HepG2 (cell line): ENCODE data around the gene NARF. TPM values are rescaled to one million over a fixed set of nuclear protein-coding genes. Genes with fewer than 3 reads are reported as not detected.

Source experiments
- CBX5 ChIP-seq: sonication (generic); formaldehyde crosslinking; IDR thresholded peaks from 2 replicates; pipeline ENCODE4 v1.4.0; 2020; ENCODE audit warnings: missing genetic modification reagents, borderline replicate concordance
- ELF3 ChIP-seq: IDR thresholded peaks from 2 replicates; pipeline ENCODE4 v1.6.1; 2016; ENCODE audit warnings: missing genetic modification reagents, missing compliant biosample characterization
- FOSL2 ChIP-seq: sonication (generic); formaldehyde crosslinking; IDR thresholded peaks from 2 replicates; pipeline ENCODE4 v1.4.0; 2020; ENCODE audit warnings: missing genetic modification reagents
- HNF4G ChIP-seq, 2 experiments: sonication (generic) in 1 of 2; formaldehyde crosslinking in 1 of 2; IDR thresholded peaks; 2 replicates each; pipeline versions ENCODE4 v1.4.0 to v1.6.1; 2011 to 2020; ENCODE audit warnings: borderline replicate concordance in 2 of 2, low read depth in 2 of 2, mild to moderate bottlenecking in 2 of 2, low read length in 1 of 2, missing genetic modification reagents in 1 of 2, moderate library complexity in 1 of 2
- ISL2 ChIP-seq: sonication (generic); formaldehyde crosslinking; IDR thresholded peaks from 2 replicates; pipeline ENCODE4 v1.5.0; 2020; ENCODE audit warnings: missing genetic modification reagents
- KDM3A ChIP-seq: IDR thresholded peaks from 2 replicates; pipeline ENCODE4 v1.6.1; 2018; ENCODE audit warnings: low read depth, missing compliant biosample characterization
- KDM5B ChIP-seq: sonication (generic); formaldehyde crosslinking; IDR thresholded peaks from 2 replicates; pipeline ENCODE4 v1.4.0; 2020; ENCODE audit warnings: missing genetic modification reagents, mild to moderate bottlenecking, borderline replicate concordance
- MED1 ChIP-seq: sonication (generic); formaldehyde crosslinking; IDR thresholded peaks from 2 replicates; pipeline ENCODE4 v1.4.0; 2020; ENCODE audit warnings: missing genetic modification reagents
- MYC ChIP-seq: sonication (generic); formaldehyde crosslinking; IDR thresholded peaks from 2 replicates; pipeline ENCODE4 v1.9.0; 2021; ENCODE audit warnings: missing genetic modification reagents, borderline replicate concordance
- SATB2 ChIP-seq: sonication (generic); formaldehyde crosslinking; IDR thresholded peaks from 2 replicates; pipeline ENCODE4 v1.5.0; 2020; ENCODE audit warnings: missing genetic modification reagents
- SIX1 ChIP-seq: sonication (generic); formaldehyde crosslinking; IDR thresholded peaks from 2 replicates; pipeline ENCODE4 v1.4.0; 2020; ENCODE audit warnings: missing genetic modification reagents, borderline replicate concordance
- ZBTB7A ChIP-seq: sonication (generic); formaldehyde crosslinking; IDR thresholded peaks from 2 replicates; pipeline ENCODE4 v1.8.0; 2022; ENCODE audit warnings: mild to moderate bottlenecking, missing genetic modification reagents
- ZIK1 ChIP-seq: sonication (generic); formaldehyde crosslinking; IDR thresholded peaks from 2 replicates; pipeline ENCODE4 v1.5.0; 2020; ENCODE audit warnings: mild to moderate bottlenecking, low read depth, missing genetic modification reagents, borderline replicate concordance
- ZNF253 ChIP-seq: sonication (generic); formaldehyde crosslinking; IDR thresholded peaks from 2 replicates; pipeline ENCODE4 v1.8.0; 2022; ENCODE audit warnings: mild to moderate bottlenecking, missing genetic modification reagents, borderline replicate concordance
- ZNF337 ChIP-seq: sonication (generic); formaldehyde crosslinking; IDR thresholded peaks from 2 replicates; pipeline ENCODE4 v1.5.1; 2020; ENCODE audit warnings: missing genetic modification reagents, low read depth, mild to moderate bottlenecking, borderline replicate concordance
- ZNF367 ChIP-seq: sonication (generic); formaldehyde crosslinking; IDR thresholded peaks from 2 replicates; pipeline ENCODE4 v1.4.0; 2020; ENCODE audit warnings: missing genetic modification reagents, borderline replicate concordance
- ZNF451 ChIP-seq: sonication (generic); formaldehyde crosslinking; IDR thresholded peaks from 2 replicates; pipeline ENCODE4 v1.5.0; 2020; ENCODE audit warnings: mild to moderate bottlenecking, missing genetic modification reagents
- ZNF510 ChIP-seq: sonication (generic); formaldehyde crosslinking; IDR thresholded peaks from 2 replicates; pipeline ENCODE4 v1.4.0; 2020; ENCODE audit warnings: low read depth, mild to moderate bottlenecking, missing genetic modification reagents
- ZNF615 ChIP-seq: sonication (generic); formaldehyde crosslinking; IDR thresholded peaks from 2 replicates; pipeline ENCODE4 v1.5.0; 2020; ENCODE audit warnings: mild to moderate bottlenecking, missing genetic modification reagents, borderline replicate concordance
- ZNF737 ChIP-seq: sonication (generic); formaldehyde crosslinking; IDR thresholded peaks from 2 replicates; pipeline ENCODE4 v1.5.0; 2020; ENCODE audit warnings: missing genetic modification reagents, mild to moderate bottlenecking, borderline replicate concordance
- polyA plus RNA-seq, 8 experiments: library from polyadenylated mRNA; depleted of rRNA in 3 of 8; stranded (reverse) in 7 of 8; unstranded in 1 of 8; fragments of >200 nt; fragmentation: Illumina TruSeq in 4 of 8; extraction: Trizol in 4 of 8; gene quantifications; 2 replicates each; pipeline versions ENCODE4 v1.2.1 to v1.2.3, GENCODE V29; 2011 to 2016; ENCODE audit warnings: low read depth in 4 of 8, missing spikeins in 1 of 8, mixed read lengths in 1 of 8; ENCODE audit not compliant: insufficient read depth in 1 of 8
- total RNA-seq, 5 experiments: library from RNA; depleted of rRNA; stranded (reverse); fragments of >200 nt; fragmentation: Illumina TruSeq; extraction: Trizol; gene quantifications; 2 replicates each; pipeline ENCODE4 v1.2.3, GENCODE V29; 2016; ENCODE audit warnings: low read depth in 1 of 5
- TF ChIP-seq, protein P1 (sequence below): sonication (generic); formaldehyde crosslinking; IDR thresholded peaks from 2 replicates; pipeline ENCODE4 v1.8.1; 2023; ENCODE audit warnings: mild to moderate bottlenecking, missing genetic modification reagents
- TF ChIP-seq, protein P2 (sequence below): sonication (generic); formaldehyde crosslinking; IDR thresholded peaks from 2 replicates; pipeline ENCODE4 v1.5.0; 2020; ENCODE audit warnings: mild to moderate bottlenecking, missing genetic modification reagents
- TF ChIP-seq, protein P3 (sequence below): sonication (generic); formaldehyde crosslinking; IDR thresholded peaks from 2 replicates; pipeline ENCODE4 v1.5.0; 2020; ENCODE audit warnings: missing genetic modification reagents
- TF ChIP-seq, protein P4 (sequence below): sonication (generic); formaldehyde crosslinking; IDR thresholded peaks from 2 replicates; pipeline ENCODE4 v1.4.0; 2020; ENCODE audit warnings: low read depth, mild to moderate bottlenecking, missing genetic modification reagents

Gene NARF
- total and polyA plus RNA-seq, 2 of the 13 experiments (the other 11 are each of a cell fraction or from before 2014, with no cell fraction given), result 61.1 to 144 TPM

DNA sequence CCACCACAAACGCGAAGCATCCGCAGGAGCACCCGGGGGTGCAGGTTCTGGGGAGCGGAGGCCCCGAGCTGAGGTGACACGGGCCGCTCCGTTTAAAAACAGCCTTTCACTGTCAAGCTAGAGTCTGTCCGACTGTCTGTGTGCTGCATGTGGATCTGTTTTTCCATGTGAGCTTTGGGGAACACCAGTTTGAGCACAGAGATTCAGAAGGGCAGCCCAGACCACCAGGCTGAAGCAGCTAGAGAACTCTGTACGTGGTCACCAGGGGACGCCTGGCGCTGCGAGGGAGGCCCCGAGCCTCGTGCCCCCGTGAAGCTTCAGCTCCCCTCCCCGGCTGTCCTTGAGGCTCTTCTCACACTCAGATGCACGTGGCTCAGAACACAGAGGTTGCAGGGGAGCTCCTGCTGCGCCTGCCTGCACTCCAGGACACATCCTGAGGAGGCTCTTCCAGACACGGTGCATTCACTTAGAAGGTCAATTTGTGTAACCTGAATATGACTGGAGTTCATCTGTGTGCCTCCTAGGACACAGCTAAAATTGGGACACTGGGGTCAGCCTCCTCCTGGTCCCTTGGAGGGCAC lies 45.3 kb downstream of the NARF start (continued):
- TF ChIP-seq, protein P1, sequence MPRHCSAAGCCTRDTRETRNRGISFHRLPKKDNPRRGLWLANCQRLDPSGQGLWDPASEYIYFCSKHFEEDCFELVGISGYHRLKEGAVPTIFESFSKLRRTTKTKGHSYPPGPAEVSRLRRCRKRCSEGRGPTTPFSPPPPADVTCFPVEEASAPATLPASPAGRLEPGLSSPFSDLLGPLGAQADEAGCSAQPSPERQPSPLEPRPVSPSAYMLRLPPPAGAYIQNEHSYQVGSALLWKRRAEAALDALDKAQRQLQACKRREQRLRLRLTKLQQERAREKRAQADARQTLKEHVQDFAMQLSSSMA (CRISPR knock-in tag), result peak; percentile 50; the same call in 1 of the 2 replicates
- 0 out of 2 replicates have a peak, but pooled peaks have one; percentile 59 for TF ChIP-seq ZNF337 (CRISPR knock-in tag)
- TF ChIP-seq ZBTB7A (CRISPR knock-in tag), result peak; percentile 90
- TF ChIP-seq KDM5B (CRISPR knock-in tag), result peak; percentile 95; the same call in 1 of the 2 replicates
- peak; percentile 71; the same call in 1 of the 2 replicates for TF ChIP-seq CBX5 (CRISPR knock-in tag)
- no peak for TF ChIP-seq ZNF510 (CRISPR knock-in tag)
- TF ChIP-seq SIX1 (CRISPR knock-in tag), result no peak
- peak; percentile 83; the same call in 1 of the 2 replicates for TF ChIP-seq ZIK1 (CRISPR knock-in tag)
- TF ChIP-seq, protein P2, sequence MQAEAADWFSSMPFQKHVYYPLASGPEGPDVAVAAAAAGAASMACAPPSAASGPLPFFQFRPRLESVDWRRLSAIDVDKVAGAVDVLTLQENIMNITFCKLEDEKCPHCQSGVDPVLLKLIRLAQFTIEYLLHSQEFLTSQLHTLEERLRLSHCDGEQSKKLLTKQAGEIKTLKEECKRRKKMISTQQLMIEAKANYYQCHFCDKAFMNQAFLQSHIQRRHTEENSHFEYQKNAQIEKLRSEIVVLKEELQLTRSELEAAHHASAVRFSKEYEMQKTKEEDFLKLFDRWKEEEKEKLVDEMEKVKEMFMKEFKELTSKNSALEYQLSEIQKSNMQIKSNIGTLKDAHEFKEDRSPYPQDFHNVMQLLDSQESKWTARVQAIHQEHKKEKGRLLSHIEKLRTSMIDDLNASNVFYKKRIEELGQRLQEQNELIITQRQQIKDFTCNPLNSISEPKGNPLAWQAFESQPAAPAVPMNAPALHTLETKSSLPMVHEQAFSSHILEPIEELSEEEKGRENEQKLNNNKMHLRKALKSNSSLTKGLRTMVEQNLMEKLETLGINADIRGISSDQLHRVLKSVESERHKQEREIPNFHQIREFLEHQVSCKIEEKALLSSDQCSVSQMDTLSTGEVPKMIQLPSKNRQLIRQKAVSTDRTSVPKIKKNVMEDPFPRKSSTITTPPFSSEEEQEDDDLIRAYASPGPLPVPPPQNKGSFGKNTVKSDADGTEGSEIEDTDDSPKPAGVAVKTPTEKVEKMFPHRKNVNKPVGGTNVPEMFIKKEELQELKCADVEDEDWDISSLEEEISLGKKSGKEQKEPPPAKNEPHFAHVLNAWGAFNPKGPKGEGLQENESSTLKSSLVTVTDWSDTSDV, result no peak
- TF ChIP-seq ZNF737 (CRISPR knock-in tag), result 0 out of 2 replicates have a peak, but pooled peaks have one; percentile 54
- TF ChIP-seq, protein P3, sequence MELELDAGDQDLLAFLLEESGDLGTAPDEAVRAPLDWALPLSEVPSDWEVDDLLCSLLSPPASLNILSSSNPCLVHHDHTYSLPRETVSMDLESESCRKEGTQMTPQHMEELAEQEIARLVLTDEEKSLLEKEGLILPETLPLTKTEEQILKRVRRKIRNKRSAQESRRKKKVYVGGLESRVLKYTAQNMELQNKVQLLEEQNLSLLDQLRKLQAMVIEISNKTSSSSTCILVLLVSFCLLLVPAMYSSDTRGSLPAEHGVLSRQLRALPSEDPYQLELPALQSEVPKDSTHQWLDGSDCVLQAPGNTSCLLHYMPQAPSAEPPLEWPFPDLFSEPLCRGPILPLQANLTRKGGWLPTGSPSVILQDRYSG (CRISPR knock-in tag), result 0 out of 2 replicates have a peak, but pooled peaks have one; percentile 41
- peak; percentile 35; the same call in 1 of the 2 replicates for TF ChIP-seq ZNF367 (CRISPR knock-in tag)
- peak; percentile 74; the same call in 1 of the 2 replicates for TF ChIP-seq SATB2 (CRISPR knock-in tag)
- TF ChIP-seq ZNF615 (CRISPR knock-in tag), result no peak
- peak; percentile 94; the same call in 1 of the 2 replicates for TF ChIP-seq ZNF253 (CRISPR knock-in tag)
- no peak for TF ChIP-seq KDM3A (CRISPR knock-in tag)
- TF ChIP-seq, protein P4, sequence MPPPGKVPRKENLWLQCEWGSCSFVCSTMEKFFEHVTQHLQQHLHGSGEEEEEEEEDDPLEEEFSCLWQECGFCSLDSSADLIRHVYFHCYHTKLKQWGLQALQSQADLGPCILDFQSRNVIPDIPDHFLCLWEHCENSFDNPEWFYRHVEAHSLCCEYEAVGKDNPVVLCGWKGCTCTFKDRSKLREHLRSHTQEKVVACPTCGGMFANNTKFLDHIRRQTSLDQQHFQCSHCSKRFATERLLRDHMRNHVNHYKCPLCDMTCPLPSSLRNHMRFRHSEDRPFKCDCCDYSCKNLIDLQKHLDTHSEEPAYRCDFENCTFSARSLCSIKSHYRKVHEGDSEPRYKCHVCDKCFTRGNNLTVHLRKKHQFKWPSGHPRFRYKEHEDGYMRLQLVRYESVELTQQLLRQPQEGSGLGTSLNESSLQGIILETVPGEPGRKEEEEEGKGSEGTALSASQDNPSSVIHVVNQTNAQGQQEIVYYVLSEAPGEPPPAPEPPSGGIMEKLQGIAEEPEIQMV (CRISPR knock-in tag), result peak; percentile 88
- TF ChIP-seq ZNF451 (CRISPR knock-in tag), result 0 out of 2 replicates have a peak, but pooled peaks have one; percentile 82
- TF ChIP-seq HNF4G (IDR thresholded peaks at IDR 0.05; ENCODE audit: borderline replicate concordance, low read depth, low read length), result no peak
- no peak for TF ChIP-seq HNF4G (CRISPR knock-in tag; IDR thresholded peaks at IDR 0.05; ENCODE audit: borderline replicate concordance, low read depth)
- TF ChIP-seq ELF3 (CRISPR knock-in tag), result peak; percentile 21; the same call in 1 of the 2 replicates
- peak; percentile 53 for TF ChIP-seq FOSL2 (CRISPR knock-in tag)
- TF ChIP-seq MYC (CRISPR knock-in tag), result peak; percentile 92
- TF ChIP-seq ISL2 (CRISPR knock-in tag), result peak; percentile 63; the same call in 1 of the 2 replicates
- peak; percentile 63; the same call in 1 of the 2 replicates for TF ChIP-seq MED1 (CRISPR knock-in tag)
